DMS 273 (cell line): ENCODE data around the gene PPP4C.
A peak's percentile ranks its signal among the peaks of the same experiment; 100 is the strongest.

Experiments used
- DNase-seq: peaks from one replicate; lab custom pipeline; 2025; ENCODE audit not compliant: unreplicated experiment; lab: John Stamatoyannopoulos, UW

Gene PPP4C

GRCh38 chr16:30079480-30079879 lies 3.7 kb downstream of the PPP4C start:
- peak; percentile 74 for DNase-seq

GRCh38 chr16:30082545-30083090 lies 6.8 kb downstream of the PPP4C start:
- DNase-seq, result no peak

GRCh38 chr16:30083216-30084055 lies 7.6 kb downstream of the PPP4C start:
- no peak for DNase-seq

GRCh38 chr16:30084096-30084815 lies 8.5 kb downstream of the PPP4C start:
- no peak for DNase-seq

DNA sequence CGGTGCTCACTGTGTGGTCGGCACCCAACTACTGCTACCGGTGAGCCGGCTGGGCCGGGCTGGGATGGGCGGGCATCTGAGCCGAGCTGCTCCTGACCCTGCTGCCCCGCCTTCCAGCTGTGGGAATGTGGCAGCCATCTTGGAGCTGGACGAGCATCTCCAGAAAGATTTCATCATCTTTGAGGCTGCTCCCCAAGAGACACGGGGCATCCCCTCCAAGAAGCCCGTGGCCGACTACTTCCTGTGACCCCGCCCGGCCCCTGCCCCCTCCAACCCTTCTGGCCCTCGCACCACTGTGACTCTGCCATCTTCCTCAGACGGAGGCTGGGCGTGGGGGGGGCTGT lies 9.0 kb downstream of the PPP4C start:
- no peak for DNase-seq

GRCh38 chr16:30085247-30085646 lies 9.5 kb downstream of the PPP4C start:
- DNase-seq, result no peak

DNA sequence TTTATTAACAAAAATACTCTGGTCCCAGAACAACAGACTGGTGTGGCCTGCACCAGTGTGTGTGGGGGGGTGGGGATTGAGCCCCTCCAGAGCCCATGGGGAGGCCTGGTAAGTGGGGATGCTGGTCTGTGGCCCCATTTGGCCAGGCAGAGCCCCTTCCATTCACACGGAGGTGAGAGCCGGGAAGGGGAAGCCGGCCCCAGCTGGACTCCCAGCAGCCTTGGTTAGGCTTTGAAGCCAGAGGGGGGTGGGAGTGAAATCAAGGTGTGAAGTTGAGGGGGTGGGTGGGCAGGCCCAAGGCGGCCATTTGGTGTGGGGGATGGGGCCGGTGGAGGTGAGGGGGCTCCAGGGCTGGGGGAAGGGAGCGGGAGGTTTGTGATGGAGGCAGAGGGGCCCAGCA lies 10.0 kb downstream of the PPP4C start:
- no peak for DNase-seq

DNA sequence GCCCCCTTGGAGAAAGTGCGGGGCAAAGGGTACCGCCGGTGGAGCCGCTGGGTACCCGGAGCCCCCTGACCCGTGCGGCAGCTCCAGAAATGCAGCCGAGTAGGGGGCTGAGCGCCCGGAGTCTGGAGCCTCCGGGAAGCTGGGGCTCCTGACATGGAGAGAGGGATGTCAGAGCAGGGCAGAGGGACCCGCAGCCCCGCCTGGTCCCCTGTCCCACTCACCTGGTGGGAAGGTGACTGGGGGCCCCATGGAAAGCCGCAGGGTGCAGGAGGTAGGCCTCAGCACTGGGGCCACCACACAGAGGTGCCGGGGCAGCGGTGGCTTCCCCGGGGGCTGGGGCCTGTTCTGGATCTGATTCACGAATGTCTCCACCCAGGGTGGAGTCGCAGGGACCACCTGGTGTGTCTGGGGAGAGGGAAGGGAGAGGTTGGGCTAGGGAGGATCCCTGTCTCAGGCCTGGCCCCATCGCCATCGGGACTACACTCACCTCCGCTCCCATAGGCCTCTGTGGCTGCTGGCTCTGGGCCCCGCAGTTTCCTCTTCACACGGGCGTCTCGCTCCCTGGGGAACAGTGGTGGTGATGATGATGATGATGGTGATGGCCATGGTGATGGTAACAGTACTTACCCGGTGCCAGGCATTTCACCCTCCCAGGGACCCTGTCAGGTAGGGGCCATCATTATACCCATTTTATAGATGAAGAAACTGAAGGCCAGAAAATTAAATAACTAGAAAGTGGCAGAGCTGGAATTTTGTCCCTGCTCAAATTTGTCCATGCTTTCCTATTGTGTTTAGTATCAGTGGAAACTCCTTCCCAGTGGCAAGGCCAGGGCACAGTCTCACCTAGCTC lies 10.7 kb downstream of the PPP4C start:
- DNase-seq, result no peak

DNA sequence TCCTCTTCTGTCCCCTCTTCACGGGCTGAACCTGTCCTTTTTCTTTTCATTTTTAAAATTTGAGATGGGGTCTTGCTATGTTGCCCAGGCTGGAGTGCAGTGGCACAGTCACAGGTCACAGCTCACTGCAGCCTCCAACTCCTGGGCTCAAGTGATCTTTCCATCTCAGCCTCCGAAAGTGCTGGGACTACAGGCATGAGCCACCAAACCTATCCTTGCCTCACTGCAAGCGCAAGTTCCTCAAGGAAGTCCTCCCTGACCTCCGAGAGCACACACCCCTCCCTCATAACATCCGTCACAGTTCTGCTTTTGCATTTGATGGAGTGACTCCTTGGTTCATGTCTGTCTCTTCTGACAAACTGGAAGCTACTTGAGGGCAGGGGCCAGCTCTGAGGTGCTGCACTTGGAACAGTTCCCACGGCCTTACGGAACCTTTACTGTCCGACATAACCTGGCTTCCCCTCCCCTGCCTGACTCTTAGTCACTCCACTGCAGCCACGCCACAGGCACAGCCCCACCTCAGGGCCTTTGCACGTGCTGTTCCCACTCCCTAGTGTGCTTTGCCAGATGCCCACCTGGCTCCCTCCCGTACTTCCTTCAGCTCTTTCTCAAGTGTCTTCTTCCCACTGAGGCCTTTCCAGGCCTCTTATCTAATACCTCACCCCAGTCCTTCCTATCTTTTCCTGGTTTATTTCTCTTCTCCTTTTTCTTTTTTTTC lies 11.5 kb downstream of the PPP4C start:
- DNase-seq, result no peak

GRCh38 chr16:30088237-30088831 lies 12.5 kb downstream of the PPP4C start:
- DNase-seq, result no peak

- DNase-seq, result no peak
Measured at GRCh38 chr16:30088832-30089624, 13.2 kb downstream of the PPP4C start.

- DNase-seq, result no peak
Measured at GRCh38 chr16:30090610-30091331, 15.0 kb downstream of the PPP4C start.

DNA sequence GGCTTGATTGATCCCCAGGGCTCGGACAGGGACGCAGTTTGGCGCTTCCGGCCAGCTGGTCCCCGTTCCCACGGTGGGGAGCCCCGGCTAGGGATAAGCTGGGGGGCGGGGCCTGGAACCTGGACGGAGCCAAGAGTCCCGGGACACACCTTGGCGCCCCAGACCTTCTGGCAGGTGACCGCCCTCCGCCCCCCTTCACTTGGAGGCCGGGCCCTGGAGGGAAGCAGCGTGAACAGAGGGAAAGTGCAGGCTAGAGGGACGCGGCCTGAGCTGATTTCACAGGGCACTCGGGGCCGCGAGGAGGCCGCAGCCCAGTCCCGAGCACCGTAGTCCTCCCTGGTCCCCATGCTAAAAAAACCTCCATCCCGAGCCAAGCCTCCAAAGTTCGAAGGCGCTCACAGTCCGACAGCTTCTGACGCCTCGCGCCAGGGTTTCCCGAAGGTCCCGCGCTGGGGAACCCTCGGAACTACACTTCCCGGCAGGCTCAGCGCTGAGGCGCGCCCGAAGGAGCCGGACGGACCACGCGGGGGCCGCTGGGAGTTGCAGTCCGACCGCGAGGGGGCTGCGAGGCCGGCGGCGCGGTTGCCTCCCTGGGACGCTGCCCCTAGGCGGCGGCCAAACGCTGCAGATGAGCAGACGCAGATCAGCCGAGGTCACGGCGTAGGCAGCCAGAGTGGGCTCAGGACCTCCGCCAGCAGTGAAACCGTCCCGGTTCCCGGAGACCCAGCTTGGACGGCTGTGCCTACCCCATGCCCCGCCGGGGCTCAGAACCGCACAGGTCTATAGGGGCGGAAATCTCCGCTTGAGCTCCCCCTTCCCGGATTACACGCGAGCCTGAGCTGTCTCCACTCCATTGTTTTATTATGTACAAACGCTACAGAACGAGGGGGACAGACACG lies 15.9 kb downstream of the PPP4C start, which contains the start of gene TBX6:
Gene TBX6 (minus strand): TSS at position 451 of the 899 bp plus-strand sequence. CDS start 731 bp downstream, outside the sequence.
- DNase-seq, result peak; percentile 98

DNA sequence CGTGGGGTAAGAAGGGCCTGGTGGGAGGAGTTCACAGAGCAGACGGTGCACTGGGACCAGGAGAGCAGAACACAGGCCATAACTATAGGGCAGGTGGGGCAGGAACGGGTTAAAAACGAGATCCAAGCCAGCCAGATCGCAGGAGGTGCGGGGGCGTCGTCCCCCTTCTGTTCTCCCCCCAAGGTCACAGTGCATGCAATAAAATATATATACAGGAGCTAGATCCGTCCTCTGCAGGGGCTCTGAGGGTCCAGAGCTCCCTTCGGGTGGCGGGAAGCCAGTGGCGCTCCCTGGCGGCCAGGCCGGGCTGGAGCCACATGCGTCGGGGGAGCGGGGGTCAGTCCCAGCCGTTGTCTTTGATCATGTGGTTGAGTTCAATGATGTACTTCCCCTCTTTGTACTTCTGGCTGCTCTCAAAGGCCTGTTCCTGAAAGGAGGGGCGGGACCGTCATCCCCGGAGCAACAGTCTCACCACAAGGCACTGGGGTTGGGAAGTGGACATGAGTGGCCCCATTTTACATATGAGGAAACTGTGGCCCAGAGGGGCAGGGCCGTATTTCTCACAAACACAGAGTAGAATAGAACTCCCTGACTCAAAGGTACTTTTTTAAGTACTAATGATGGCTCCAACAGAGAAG lies 16.7 kb downstream of the PPP4C start:
- peak; percentile 89 for DNase-seq

DNA sequence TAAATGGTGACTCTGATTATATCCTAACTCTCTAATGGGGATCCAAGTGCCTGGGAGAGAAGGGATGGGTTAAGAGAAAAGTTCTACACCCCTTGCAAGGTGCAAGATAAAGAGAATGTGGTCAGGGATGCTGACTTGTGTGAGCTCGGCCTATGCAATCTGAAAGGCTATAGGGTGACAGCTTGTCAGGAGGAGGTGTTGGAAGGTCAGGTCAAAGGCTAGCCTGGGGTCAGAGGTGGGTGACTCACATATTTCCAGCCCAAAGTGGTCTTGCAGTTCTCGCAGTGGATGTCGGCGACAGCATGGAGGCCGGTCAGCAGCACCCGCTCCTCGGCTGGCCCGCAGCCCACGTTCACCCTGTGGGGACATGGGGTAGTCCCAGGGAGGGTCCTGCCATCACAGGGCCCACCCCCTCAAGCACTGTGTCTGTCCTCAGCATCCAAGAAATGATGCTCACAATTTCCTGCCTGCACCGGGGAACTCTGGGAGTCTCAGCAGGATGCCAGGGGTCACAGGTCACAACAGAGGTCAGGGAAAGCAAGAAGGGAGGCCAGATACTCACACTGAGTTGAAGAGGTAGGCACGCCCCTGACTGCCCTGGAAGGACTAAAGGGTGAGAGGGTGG lies 18.9 kb downstream of the PPP4C start:
- no peak for DNase-seq

- DNase-seq, result no peak
Measured at GRCh38 chr16:30095166-30096078, 19.6 kb downstream of the PPP4C start.
